CD4-positive, CD25-positive, alpha-beta regulatory T cell (primary cell): ENCODE measurements around the gene DHRS3. TPM values are rescaled to one million over a fixed set of nuclear protein-coding genes. Genes with fewer than 3 reads are reported as not detected.

Source experiments
- ATAC-seq, 2 donors: fragments of 150-1000 bp; cut with Tn5 transposase; one replicate each; pipeline ENCODE4 v1.10.0; 2021; ENCODE audit warnings: low read depth in 2 of 2, moderate number of reproducible peaks in 2 of 2, moderate library complexity in 1 of 2
- DNase-seq, 3 donors: peaks; one replicate each; pipeline versions ENCODE4 v3.0.0 to v3.0.0-alpha.2; 2012 to 2022; ENCODE audit warnings: mixed read lengths in 1 of 3
- H3K27ac ChIP-seq: one replicate; pipeline ENCODE4 v1.7.0; 2013; ENCODE audit warnings: mild to moderate bottlenecking, low read length; ENCODE audit not compliant: insufficient read depth, poor library complexity, severe bottlenecking
- H3K27me3 ChIP-seq: one replicate; pipeline ENCODE4 v1.7.0; 2013; ENCODE audit warnings: low read length; ENCODE audit not compliant: control insufficient read depth, insufficient read depth
- H3K36me3 ChIP-seq: one replicate; pipeline ENCODE4 v1.7.0; 2013; ENCODE audit warnings: mild to moderate bottlenecking, low read length, moderate library complexity; ENCODE audit not compliant: control insufficient read depth, insufficient read depth
- H3K4me1 ChIP-seq: 2 replicates; pipeline ENCODE4 v1.7.0; 2013; ENCODE audit warnings: mild to moderate bottlenecking, low read length; ENCODE audit not compliant: insufficient read depth, control insufficient read depth, poor library complexity, severe bottlenecking
- H3K4me3 ChIP-seq: one replicate; pipeline ENCODE4 v1.7.0; 2013; ENCODE audit warnings: low read depth, mild to moderate bottlenecking, low read length, moderate library complexity
- H3K9me3 ChIP-seq, 2 experiments: 1 replicate in 1 of 2; 2 replicates in 1 of 2; pipeline ENCODE4 v1.7.0; 2013; ENCODE audit warnings: low read length in 2 of 2, mild to moderate bottlenecking in 1 of 2, moderate library complexity in 1 of 2; ENCODE audit not compliant: control insufficient read depth in 2 of 2
- H3K27ac Mint-ChIP-seq, 3 donors: one replicate each; pipeline ENCODE4 v1.8.0; 2020 to 2022; ENCODE audit warnings: mild to moderate bottlenecking in 3 of 3, mixed read lengths in 3 of 3, moderate library complexity in 2 of 3
- H3K27me3 Mint-ChIP-seq: one replicate; pipeline ENCODE4 v1.8.0; 2022; ENCODE audit warnings: mild to moderate bottlenecking, mixed read lengths
- H3K36me3 Mint-ChIP-seq: one replicate; pipeline ENCODE4 v1.8.0; 2020; ENCODE audit warnings: mixed read lengths
- H3K4me1 Mint-ChIP-seq, 4 donors: one replicate each; pipeline ENCODE4 v1.8.0; 2020 to 2022; ENCODE audit warnings: mixed read lengths in 4 of 4, mild to moderate bottlenecking in 1 of 4
- H3K4me3 Mint-ChIP-seq, 4 donors: one replicate each; pipeline ENCODE4 v1.8.0; 2020 to 2022; ENCODE audit warnings: mild to moderate bottlenecking in 4 of 4, mixed read lengths in 4 of 4, moderate library complexity in 3 of 4
- H3K9me3 Mint-ChIP-seq, 7 donors: one replicate each; pipeline ENCODE4 v1.8.0; 2020 to 2022; ENCODE audit warnings: mixed read lengths in 7 of 7, mild to moderate bottlenecking in 3 of 7, moderate library complexity in 2 of 7
- polyA plus RNA-seq, 4 donors: library from polyadenylated mRNA; unstranded; fragments of 300-500 nt; fragmentation: Illumina TruSeq; gene quantifications; one replicate each; pipeline ENCODE4 v1.2.3, GENCODE V29; 2021
- total RNA-seq: library from RNA; stranded (reverse); gene quantifications from one replicate; pipeline ENCODE4 v1.2.3, GENCODE V29; 2022

The DHRS3 gene
- total and polyA plus RNA-seq, 5 donors from 2014 or later: 8.8 to 25.6 (median 15.2) TPM

DNA sequence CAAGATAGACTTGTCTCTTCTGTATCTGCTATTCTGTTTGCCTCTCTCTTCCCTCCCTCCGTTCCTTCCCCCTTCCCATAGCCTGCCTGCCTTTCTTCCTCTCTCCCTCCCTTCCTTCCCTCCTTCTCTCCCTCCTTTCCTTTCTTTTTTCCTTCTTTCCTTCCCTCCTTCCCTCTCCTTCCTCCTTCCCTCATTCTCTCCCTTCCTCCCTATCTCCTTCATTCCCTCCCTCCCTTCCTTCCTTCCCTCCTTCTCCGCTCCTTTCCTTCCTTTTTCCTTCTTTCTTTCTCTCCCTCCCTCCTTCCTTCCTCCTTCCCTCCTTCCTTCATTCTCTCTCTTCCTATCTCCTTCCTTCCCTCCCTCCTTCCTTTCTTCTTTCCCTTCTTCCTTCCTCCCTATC lies 26.8 kb upstream of the DHRS3 start:
- no peak overlapping the region for H3K4me3 Mint-ChIP-seq
- Histone ChIP-seq H3K27me3 (no peaks in the 10 kb centered on the region), H3K27ac (no peak overlapping the region), H3K36me3 (no peaks in the 10 kb centered on the region), H3K4me3 (no peak overlapping the region), H3K9me3 (peaks cover 13 to 17% of the 10 kb centered on the region in 2 experiments), H3K4me1 (no peaks in the 10 kb centered on the region)
- H3K27ac Mint-ChIP-seq: no peak overlapping the region
- H3K36me3 Mint-ChIP-seq: no peaks in the 10 kb centered on the region
- ATAC-seq (no peak), DNase-seq (no peak)
- peaks cover 0 to 18% (median 5%) of the 10 kb centered on the region in 7 donors for H3K9me3 Mint-ChIP-seq
- peaks cover 12% of the 10 kb centered on the region for H3K27me3 Mint-ChIP-seq
- H3K4me1 Mint-ChIP-seq: no peaks in the 10 kb centered on the region

DNA sequence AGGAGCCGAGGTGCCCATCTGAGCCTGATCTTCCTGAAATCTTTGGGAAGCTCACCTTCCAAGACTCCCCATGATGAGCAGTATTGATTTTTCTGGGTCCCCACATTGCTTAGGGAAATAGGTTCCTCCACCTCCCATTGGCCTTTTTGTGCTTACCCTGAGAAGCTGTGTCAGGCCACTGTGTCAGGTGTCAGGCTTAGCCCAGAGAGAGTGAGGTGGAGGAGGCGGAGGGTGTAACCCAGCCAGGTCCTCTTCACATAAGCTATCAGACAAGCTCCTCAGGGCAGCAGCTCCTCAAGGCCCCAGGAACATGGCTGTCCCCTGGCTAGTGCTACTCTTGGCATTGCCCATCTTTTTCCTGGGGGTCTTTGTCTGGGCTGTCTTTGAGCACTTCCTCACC lies 26.2 kb upstream of the DHRS3 start:
- ATAC-seq: no peak

DNA sequence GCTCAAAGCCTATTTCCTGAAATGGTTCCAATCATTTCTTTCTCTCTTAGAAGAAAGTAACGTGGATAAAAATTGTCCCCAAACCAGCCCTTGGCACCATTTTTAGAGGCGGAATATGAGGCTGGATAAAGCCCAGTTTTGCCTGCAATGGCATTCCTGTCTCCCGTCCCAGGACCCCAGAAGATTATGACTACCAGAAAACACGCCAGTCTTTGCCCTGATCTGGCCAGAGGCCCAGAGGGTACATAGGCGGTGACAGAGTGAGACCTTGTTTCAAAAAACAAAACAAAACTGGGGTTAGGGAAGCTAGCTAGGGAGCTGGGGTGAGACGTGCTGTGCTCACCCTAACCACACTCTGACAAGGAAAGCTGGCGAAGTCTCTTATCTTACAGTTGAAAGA lies 25.8 kb upstream of the DHRS3 start, which contains the start of gene AADACL4:
TSS of gene AADACL4 (plus strand) at position 301 of the 400 bp plus-strand sequence. CDS start 462 bp downstream, outside the sequence.
- H3K4me1 ChIP-seq: no peaks in the 10 kb centered on the region
- H3K27ac ChIP-seq: no peak within 1 kb of the TSS
- no peaks in the 10 kb centered on the region for H3K27me3 ChIP-seq
- Mint-ChIP-seq H3K27ac (no peak within 1 kb of the TSS), H3K4me1 (no peaks in the 10 kb centered on the region), H3K36me3 (no peaks in the 10 kb centered on the region), H3K27me3 (peaks cover 12% of the 10 kb centered on the region), H3K4me3 (no peak within 1 kb of the TSS), H3K9me3 (peaks cover 0 to 20% (median 5%) of the 10 kb centered on the region in 7 donors)
- no peaks in the 10 kb centered on the region for H3K36me3 ChIP-seq
- ATAC-seq (no peak), DNase-seq (no peak)
- H3K9me3 ChIP-seq: peaks cover 18 to 26% of the 10 kb centered on the region in 2 experiments
- no peak within 1 kb of the TSS for H3K4me3 ChIP-seq

More for the DNA sequence above, 26.2 kb upstream of the DHRS3 start:
- Mint-ChIP-seq H3K4me3 (no peak overlapping the region), H3K27me3 (peaks cover 12% of the 10 kb centered on the region), H3K9me3 (peaks cover 0 to 20% (median 5%) of the 10 kb centered on the region in 7 donors), H3K27ac (no peak overlapping the region), H3K4me1 (no peaks in the 10 kb centered on the region), H3K36me3 (no peaks in the 10 kb centered on the region)
- Histone ChIP-seq H3K27ac (no peak overlapping the region), H3K36me3 (no peaks in the 10 kb centered on the region), H3K27me3 (no peaks in the 10 kb centered on the region), H3K9me3 (peaks cover 18 to 23% of the 10 kb centered on the region in 2 experiments), H3K4me1 (no peaks in the 10 kb centered on the region), H3K4me3 (no peak overlapping the region)
- DNase-seq: no peak

GRCh38 chr1:12643079-12643478 lies 25.1 kb upstream of the DHRS3 start:
- H3K4me3 Mint-ChIP-seq: no peak overlapping the region
- DNase-seq: no peak
- no peaks in the 10 kb centered on the region for H3K36me3 Mint-ChIP-seq
- no peak for ATAC-seq
- Histone ChIP-seq H3K27ac (no peak overlapping the region), H3K9me3 (peaks cover 18 to 26% of the 10 kb centered on the region in 2 experiments), H3K27me3 (no peaks in the 10 kb centered on the region), H3K4me3 (no peak overlapping the region), H3K36me3 (no peaks in the 10 kb centered on the region), H3K4me1 (no peaks in the 10 kb centered on the region)
- peaks cover 12% of the 10 kb centered on the region for H3K27me3 Mint-ChIP-seq
- peaks cover 0 to 20% (median 5%) of the 10 kb centered on the region in 7 donors for H3K9me3 Mint-ChIP-seq
- no peaks in the 10 kb centered on the region for H3K4me1 Mint-ChIP-seq
- no peak overlapping the region for H3K27ac Mint-ChIP-seq

GRCh38 chr1:12640958-12641272 lies 22.9 kb upstream of the DHRS3 start:
- ATAC-seq: no peak
- no peak overlapping the region for H3K27ac Mint-ChIP-seq
- H3K27ac ChIP-seq: no peak overlapping the region
- no peaks in the 10 kb centered on the region for H3K36me3 ChIP-seq
- no peaks in the 10 kb centered on the region for H3K27me3 ChIP-seq
- no peak overlapping the region for H3K4me3 Mint-ChIP-seq
- peaks cover 9% of the 10 kb centered on the region for H3K27me3 Mint-ChIP-seq
- H3K9me3 Mint-ChIP-seq: peaks cover 0 to 20% (median 5%) of the 10 kb centered on the region in 7 donors
- no peaks in the 10 kb centered on the region for H3K4me1 ChIP-seq
- H3K4me1 Mint-ChIP-seq: no peaks in the 10 kb centered on the region
- H3K4me3 ChIP-seq: no peak overlapping the region
- DNase-seq: no peak
- H3K36me3 Mint-ChIP-seq: no peaks in the 10 kb centered on the region
- peaks cover 18 to 26% of the 10 kb centered on the region in 2 experiments for H3K9me3 ChIP-seq

DNA sequence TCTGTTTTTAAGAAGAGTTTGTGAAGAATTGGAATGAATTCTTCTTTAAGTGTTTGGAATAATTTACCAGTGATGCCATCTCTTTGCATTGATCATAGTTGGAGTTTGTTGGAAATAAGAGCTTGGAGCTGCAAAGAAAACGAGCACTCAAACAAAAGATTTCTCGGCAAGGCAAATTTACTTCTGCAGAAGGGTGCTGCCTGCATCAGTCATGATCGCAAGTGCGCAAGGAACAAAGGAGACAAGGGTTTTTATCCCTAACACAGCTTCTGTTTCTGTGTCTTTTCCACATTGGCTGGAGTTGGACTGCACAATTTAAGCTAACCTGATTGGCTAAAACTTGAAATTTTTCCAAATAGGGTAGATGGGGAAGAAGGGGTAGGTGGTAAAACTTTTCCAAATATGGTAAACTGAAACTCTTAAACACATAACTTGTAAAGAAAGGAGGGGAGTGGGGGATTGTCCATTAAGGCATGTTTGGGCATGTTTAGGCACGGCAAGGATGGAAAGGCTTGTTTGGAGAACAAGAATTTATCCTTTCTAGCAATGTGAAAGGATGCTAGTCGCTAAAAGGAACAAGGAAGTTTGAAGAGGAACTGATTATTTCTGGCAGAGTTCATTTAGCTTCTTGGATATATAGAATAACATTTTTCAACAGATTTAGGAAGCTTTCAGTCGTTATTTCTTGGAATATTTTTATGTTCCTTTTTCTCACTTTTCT lies 22.4 kb upstream of the DHRS3 start:
- Histone ChIP-seq H3K27ac (no peak overlapping the region), H3K27me3 (no peaks in the 10 kb centered on the region), H3K36me3 (no peaks in the 10 kb centered on the region), H3K4me1 (no peaks in the 10 kb centered on the region), H3K9me3 (peaks cover 18 to 26% of the 10 kb centered on the region in 2 experiments), H3K4me3 (no peak overlapping the region)
- Mint-ChIP-seq H3K9me3 (peaks cover 0 to 20% (median 5%) of the 10 kb centered on the region in 7 donors), H3K4me3 (no peak overlapping the region), H3K27ac (peak overlapping the region in 1 of 3 donors; percentile 28), H3K27me3 (peaks cover 8% of the 10 kb centered on the region), H3K36me3 (no peaks in the 10 kb centered on the region), H3K4me1 (no peaks in the 10 kb centered on the region)
- no peak for DNase-seq
- ATAC-seq: no peak

DNA sequence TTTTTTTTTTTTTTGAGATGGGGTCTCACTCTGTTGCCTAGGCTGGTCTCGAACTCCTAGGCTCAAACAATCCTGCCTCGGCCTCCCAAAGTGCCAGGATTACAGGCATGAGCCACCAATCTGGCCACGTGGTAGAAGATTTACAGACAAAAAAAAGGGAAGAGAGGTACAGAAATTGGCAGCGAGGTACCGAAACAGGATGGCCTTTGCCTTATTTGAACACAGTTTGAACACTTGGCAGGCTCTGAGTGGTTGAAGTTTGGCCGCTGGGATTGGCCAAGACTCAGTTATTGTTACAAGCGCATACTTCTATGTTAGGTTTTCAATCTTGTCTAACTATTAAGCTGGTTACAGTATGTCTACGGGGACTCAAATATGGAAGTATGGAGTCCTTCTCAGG lies 19.7 kb upstream of the DHRS3 start:
- DNase-seq (no peak), ATAC-seq (no peak)
- Mint-ChIP-seq H3K27me3 (peaks cover 6% of the 10 kb centered on the region), H3K4me3 (no peak overlapping the region), H3K9me3 (peaks cover 0 to 20% (median 6%) of the 10 kb centered on the region in 7 donors), H3K27ac (no peak overlapping the region), H3K4me1 (peaks cover 0 to 6% (median 3%) of the 10 kb centered on the region in 4 donors), H3K36me3 (no peaks in the 10 kb centered on the region)
- no peaks in the 10 kb centered on the region for H3K36me3 ChIP-seq
- peaks cover 18 to 26% of the 10 kb centered on the region in 2 experiments for H3K9me3 ChIP-seq
- H3K27ac ChIP-seq: no peak overlapping the region
- H3K27me3 ChIP-seq: no peaks in the 10 kb centered on the region
- H3K4me1 ChIP-seq: no peaks in the 10 kb centered on the region
- H3K4me3 ChIP-seq: no peak overlapping the region
